ENCODE data around the gene TLCD3A.
"Not testable (repeated sequence)": the region's sequence is repeated elsewhere in the genome, so short reads cannot be mapped to it uniquely, and the experiment has no call there.

TLCD3A gene

GRCh38 chr17:787641-788221 lies 55.3 kb downstream of the TLCD3A start:
- DNase-seq (ENCODE audit: low spot score): no peak

GRCh38 chr17:788551-788950 lies 56.2 kb downstream of the TLCD3A start:
- no peak for DNase-seq (ENCODE audit: low spot score)

GRCh38 chr17:789160-789840 lies 56.9 kb downstream of the TLCD3A start:
- DNase-seq (ENCODE audit: low spot score): no peak

GRCh38 chr17:789931-790873 lies 57.8 kb downstream of the TLCD3A start:
- DNase-seq (ENCODE audit: low spot score): not testable (repeated sequence)

- not testable (repeated sequence) for DNase-seq (ENCODE audit: low spot score)
Observed at GRCh38 chr17:790874-791247, 58.5 kb downstream of the TLCD3A start.

- DNase-seq (ENCODE audit: low spot score): no peak
Observed at GRCh38 chr17:791829-792228, 59.4 kb downstream of the TLCD3A start.

GRCh38 chr17:792277-792676 lies 59.9 kb downstream of the TLCD3A start:
- no peak for DNase-seq (ENCODE audit: low spot score)

Measured in SK-N-DZ (cell line).